ENCODE results near the gene PFKM.
"Not testable (repeated sequence)": the region's sequence is repeated elsewhere in the genome, so short reads cannot be mapped to it uniquely, and the experiment has no call there.

PFKM gene

DNA sequence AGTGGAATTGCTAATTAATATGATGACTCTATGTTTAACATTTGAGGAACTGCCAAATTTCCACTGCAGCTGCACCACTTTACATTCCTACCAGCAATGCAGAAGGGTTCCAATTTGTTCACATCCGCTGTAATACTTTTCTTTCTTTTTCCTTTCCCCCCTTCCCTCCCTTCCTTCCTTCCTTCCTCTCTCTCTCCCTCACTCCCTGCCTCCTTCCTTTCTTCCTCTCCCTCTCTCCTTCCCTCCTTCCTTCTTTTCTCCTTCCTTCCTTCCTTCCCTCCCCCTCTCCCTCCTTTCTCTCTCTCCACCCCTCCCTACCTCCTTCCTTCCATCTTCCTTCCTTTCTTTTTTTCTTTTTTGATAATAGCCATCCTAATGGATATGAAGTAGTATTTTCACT lies 3.2 kb upstream of the PFKM start:
- DNase-seq: no peak

DNA sequence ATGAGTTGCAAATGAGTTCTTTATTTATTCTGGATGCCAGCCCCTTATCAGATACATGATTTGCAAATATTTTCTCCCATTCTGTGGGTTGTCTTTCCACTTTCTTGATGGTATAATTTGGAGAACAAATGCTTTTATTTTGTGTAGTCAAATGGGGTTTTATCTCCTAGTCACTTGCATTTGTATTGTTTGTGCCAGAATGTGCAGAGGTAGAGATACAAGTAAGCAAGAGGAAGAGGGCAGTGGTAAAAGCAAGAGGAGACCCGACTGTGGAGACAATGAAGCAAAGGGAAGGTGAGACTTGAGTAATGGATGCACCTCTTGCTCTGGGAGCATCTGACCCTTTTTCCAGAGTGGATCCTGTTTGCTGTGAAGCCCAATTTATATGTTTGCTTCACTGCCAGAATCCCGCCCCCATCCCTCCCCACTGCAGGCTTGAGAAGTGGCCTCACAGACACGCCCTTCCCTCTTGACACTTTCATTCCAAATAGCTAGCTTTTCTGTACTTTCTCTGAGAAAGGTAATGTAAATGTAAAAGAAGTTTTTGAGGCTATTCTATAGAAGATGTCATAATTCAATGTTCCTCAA lies 786 bp upstream of the PFKM start:
- DNase-seq: no peak

DNA sequence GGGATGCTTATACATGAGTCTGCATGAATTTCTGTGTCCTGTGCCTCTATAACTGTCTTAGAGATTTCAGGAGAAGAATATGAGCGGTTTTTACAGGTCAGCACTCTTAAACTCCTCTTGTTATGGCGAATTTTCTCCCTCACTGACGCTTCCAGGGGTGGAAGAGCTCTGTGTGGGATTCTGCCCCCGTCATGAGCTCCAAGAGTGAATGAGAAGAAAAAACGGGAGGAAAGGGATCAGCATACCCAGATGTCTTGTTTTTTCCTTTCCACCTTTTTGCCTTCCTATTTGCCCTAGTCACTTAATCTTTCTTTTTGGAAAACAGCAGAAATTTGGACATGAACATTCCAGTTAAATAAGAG lies 651 bp downstream of the PFKM start:
- no peak for DNase-seq

DNA sequence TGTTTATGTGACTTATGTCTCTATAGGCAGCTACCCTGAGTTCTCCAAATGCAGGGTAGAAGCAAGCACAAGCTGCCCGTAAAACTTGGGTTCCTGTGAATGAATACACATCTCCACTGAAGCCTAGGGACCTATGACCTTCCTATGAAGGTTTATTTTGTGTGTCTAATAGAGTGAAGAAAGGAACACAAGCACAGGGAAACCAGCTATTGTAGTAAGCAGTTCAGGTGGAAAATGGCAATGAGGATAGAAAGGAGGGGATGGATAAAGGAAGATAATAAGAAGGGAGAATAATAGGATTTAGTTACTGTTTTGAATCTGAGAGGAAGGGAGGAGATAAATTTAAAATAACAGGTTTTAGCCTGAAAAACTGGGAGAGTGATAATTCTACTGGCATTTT lies 2.4 kb downstream of the PFKM start:
- DNase-seq: no peak

DNA sequence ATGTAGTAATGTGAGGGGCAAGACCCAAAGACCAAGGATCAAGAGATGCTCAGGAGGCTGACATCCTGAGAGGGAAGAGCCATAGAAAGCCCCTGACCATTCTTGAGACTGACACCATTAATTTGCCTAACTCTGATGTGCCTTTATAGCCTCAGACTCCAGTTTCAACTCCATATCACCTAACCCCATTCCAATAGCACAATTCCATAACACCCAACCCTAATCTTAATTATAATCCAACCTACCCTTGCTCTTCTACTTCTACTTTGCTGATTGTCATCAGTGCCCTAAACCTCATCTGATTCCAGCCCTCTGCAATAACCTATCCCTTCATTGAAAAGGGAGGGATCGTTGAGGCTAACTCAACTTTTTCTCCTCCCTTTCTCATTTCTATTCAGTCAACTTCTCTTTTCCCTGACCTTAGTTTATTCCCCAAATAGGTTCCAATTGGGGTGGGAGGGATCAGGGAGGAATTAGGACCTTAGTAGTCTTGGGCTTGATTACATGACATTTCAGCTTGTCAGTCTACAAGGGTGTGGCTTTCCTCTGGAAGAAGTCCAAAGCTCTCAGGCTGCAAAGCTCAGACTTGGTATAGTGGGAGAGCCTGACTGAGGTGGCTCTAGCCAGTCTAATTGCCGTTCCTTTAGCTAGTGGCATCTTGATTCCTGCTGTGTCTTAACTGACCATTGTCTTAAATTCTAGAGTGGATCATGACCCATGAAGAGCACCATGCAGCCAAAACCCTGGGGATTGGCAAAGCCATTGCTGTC lies 3.1 kb downstream of the PFKM start:
- no peak for DNase-seq

DNA sequence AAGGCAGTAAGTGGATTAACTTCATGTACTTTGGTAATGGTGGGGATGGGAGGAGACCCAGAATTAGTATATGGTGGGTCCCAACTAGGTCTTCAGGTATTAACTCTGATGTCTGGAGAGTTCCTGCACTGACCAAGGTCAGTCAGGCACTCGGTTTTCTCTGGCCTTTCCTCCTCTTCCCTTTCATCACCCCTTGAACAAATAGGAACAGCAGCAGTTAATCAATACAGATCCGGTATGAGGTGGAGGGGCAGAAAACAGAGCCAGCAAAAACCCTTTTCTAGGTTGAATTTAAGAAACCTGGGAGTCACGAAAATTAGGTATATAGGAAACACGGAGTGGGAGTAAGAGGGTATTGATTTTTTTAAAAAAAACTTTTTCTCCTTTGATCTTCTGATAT lies 4.0 kb downstream of the PFKM start:
- DNase-seq: no peak

DNA sequence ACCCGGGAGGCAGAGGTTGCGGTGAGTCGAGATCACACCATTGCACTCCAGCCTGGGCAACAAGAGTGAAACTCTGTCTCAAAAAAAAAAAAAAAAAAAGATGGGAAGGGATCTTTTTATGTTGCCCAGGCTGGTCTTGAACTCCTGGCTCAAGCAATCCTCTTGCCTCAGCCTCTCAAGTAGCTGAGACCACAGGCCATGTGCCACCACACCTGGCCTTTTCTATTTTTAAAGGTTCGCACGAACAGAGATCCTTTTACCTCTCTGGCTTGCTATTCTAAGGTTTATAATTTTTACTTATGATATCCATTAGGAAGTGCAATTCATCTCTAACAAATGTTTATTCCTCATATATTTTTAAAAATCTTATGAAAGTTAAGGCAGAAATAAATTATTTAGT lies 6.4 kb downstream of the PFKM start:
- DNase-seq: not testable (repeated sequence)

DNA sequence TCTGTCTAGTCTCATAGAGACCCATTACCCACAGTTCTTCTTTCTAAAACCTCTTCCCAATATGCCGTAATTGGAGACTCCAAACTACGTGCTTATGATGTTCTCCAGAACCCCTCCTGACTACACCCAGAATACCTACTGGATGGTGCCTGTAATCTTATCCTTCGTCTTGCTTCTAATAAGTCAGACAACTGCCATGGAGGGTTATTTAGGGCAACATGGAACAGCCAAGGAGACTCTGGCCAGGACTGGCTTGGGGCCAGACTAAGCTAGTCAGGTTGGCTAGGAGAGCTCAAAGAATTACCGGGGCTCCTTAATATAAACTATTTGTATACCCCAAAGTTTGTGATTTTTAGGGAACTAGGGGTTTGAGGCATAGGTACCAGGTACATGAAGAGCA lies 6.8 kb downstream of the PFKM start:
- DNase-seq: no peak

DNA sequence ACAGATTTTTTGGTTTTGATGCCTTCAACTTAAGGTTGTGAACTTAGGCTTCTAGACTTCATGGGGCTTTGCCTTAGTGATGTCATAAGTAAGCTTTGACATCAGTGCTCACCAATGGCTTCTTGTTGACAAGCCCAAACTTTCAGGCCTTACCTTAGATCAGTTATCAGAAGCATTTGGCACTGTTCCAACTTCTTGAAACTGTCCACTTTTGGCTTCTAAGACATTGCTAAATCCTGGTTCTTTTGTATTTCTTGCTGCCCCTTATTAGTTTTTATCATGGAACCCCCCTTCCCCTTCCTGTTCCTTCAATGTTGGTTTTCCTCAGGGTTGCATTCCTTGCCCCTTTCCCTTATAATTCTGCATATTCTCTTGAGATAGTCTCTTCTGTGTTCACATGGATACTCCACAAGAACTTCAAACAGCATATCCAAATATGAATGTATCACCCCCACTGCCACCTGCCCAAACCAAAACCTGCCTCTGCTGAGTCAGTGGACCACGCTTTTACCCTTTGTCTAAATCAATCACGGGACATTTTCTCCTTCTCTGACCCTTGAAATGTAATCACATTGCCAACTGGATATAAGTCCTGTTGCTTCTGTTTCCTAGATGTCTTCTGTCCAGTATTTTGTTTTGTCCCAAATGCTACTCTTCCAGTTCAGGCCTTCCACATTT lies 7.9 kb downstream of the PFKM start:
- DNase-seq: no peak

DNA sequence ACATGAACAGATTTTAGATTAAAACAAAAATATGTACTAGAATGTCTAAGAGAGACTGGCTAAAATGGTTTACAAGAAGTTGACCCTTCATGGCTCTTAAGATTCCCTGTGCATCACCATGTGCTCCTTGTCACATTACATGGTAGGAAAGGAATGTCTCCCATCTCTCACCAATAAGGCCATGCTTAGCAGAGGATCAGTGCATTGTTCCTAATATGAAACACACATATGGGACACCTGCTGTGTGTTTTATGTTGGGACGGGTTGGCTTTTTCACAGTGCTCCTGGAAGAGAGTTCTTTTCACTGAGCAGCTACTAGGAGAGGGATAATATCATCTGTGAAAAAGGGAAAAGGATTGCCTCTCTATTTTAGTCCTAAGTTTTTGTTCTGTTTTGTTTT lies 9.6 kb downstream of the PFKM start:
- DNase-seq: no peak

DNA sequence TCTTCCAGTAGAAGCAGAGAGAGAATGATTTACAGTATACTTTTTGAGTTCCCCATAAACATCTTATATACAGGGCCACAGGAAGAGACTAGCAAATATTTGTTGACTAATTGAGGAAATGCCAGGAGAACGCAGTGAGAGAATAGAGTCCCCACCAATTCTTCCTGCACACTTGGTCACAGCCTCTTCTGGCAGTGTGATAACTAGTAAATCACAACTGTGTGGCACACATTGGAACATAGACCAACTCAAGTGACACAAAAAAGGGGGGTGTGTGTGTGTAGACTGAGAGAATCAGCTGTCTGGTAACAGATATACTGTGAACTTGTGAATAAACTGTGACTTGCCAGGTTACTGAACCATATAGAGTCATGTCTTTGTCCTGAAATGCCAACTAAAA lies 10.2 kb downstream of the PFKM start:
- DNase-seq: no peak

DNA sequence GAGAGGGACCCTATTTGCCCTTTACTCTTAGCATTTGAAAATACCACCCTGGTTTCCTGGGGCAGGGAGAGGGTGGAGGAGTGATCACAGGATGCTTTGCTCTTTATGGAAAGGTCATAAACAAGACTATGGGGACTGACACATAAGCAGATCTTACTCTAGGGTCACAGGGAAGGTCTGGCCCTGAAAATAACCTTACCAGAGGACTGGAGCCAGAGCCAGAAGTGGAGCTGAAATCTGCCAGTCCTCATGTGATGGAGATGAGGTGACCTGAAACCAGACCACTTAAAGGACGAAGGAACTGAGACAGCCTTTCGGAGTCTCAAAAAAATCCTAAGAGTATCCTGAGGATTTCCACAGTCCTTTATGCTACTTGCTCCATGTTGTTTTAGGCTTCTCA lies 12.4 kb downstream of the PFKM start:
- DNase-seq: no peak

DNA sequence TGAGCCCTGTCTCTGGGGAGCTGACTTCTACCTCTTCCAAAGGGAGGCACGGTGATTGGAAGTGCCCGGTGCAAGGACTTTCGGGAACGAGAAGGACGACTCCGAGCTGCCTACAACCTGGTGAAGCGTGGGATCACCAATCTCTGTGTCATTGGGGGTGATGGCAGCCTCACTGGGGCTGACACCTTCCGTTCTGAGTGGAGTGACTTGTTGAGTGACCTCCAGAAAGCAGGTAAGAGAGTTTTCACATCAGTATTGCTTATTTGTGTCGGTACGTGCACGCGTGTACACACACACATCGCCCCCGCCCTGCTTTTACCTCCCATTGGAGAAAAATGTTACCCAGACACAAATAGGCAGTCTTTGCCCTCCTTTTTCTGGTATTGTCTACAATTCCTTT lies 13.7 kb downstream of the PFKM start:
- no peak for DNase-seq

DNA sequence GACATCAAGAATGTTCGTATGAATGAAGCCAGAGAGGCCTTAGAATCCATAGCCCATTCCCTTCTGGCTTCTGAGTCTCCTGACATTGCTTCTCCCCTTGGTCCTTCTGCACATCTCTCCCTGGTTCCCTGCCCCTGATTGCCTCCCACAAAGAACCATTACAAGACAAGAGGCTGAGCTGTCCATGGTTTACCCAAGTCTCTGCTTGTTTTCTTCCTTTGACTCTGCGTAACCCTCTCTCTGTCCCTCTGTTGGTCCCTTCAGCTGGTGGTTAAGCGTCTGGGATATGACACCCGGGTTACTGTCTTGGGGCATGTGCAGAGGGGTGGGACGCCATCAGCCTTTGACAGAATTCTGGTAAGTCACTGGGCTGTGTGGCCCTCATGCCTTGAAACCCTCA lies 15.9 kb downstream of the PFKM start:
- no peak for DNase-seq

DNA sequence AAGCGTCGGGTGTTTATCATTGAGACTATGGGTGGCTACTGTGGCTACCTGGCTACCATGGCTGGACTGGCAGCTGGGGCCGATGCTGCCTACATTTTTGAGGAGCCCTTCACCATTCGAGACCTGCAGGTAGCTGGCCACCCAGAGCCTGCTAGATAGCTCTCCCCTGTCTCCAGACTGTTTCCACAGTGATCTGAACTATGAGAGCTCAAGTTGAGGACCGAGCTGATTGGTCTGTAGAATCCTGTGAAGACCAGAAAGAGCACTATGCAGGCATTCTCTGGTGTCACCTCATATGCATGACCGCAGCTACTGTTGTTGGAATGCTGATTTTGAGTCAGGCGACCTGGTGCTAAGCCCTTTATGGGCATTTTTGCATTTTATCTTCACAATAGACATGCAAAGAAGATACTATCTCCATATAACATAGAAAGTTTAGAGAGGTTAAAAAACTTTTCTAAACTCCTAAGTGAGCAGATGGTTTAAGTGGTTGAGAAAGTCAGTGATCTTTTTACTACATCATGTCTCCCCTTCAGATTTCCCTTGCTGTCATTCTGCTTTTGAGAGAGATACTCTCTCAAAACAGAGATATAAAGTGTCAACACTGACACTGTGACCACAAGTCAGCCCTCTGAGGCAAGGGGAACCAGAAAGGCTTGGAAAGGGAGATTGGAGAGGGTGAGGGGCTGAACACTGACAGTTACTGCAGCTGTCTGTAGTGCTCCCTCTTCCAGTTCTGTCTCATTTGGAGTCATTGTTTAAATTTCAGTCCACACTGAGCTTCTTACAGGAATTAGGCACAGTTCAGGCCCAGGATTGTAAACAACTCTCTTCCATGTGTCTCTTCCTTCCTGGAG lies 23.9 kb downstream of the PFKM start:
- no peak for DNase-seq

DNA sequence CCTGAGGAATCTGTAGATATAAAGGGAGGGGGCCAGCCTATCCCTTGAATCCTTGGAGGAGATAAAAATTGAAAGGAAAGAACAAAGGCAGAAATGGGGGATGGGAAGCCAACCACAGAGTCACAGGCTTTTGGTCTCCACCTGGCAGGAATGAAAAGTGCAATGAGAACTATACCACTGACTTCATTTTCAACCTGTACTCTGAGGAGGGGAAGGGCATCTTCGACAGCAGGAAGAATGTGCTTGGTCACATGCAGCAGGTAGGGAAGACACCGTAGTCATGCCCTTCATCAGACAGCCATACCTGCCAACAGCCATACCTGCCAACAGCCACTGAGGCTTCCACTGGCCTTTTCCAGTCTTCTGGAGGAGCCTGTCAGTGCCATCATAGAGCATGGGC lies 24.7 kb downstream of the PFKM start:
- no peak for DNase-seq

DNA sequence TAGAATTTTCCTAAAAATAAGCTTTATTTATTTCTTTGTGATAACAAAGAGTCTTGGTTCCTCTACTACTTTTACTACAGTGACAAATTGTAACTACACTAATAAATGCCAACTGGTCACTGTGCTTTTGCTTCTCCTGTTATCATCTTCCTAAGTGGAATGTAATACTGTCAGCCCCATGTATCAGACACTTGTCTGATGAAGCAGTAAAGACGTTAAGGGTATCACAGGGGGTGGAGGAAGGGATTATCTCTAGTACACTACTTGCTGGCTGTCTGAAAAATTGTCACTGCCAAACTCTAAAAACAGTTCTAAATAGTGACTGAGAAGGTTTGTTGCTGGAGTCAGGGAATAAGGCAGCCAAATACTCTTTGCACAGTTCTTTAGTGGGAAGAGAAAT lies 26.8 kb downstream of the PFKM start:
- DNase-seq: no peak

DNA sequence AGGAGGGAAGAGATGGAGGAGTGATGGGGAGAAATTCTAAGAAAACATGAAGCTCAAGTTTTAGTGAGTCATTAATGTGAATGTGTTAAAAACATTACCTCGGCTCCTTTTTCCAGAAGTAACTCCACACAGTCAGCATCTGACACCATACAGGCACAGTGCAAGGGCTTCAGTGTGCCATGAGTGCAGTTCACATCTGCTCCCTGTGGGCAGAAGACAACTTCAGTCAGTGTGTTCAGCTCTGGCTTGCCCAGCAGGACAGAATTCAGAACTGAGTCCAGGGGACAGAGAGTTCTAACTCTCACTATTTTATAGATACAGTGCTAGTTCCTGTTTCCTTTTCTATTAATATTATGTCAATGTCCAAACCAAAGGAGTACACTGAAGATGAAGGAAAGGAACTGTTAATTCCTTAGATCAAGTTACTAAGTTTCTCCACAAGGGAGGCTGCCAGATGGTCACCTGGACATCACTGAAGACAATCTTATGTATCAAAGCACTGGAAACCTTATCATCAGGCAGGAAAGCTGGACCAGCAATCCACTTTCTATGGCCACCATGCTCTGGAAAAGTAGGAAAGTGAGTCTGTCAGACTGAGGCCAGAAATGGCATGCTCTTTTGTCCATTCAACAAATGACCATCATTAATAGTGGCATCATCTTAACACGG lies 32.1 kb downstream of the PFKM start:
- no peak for DNase-seq

DNA sequence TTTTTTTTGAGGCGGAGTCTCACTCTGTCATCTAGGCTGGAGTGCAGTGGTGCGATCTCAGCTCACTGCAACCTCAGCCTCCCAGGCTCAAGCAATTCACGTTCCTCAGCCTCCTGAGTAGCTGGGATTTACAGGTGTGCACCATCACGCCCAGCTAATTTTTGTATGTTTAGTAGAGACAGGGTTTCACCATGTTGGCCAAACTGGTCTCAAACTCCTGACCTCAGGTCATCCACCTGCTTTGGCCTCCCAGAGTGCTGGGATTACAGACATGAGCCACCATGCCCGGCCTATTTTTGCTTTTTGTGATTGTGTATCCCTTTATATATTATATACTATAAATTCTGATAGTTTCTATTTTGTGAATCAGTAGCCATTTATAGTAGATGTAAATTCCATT lies 36.6 kb downstream of the PFKM start:
- not testable (repeated sequence) for DNase-seq

DNA sequence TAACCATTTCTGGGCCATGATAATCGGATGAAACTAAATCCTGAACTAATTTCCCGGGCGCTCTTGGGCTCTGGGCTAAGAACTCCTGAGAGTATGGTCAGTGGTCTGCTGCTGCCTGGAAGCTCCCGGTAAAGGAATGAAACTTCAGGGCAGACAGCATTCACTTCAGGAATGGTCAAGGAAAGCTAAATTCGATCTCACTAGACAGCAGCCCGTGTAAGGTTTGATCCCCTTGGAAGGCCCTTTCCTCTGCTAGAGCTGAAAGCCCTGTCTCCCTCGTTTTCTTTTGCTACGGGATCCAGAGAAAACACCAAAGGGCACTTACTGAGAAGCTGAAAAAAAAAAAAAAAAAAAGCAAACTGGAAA lies 37.5 kb downstream of the PFKM start:
- no peak for DNase-seq

DNA sequence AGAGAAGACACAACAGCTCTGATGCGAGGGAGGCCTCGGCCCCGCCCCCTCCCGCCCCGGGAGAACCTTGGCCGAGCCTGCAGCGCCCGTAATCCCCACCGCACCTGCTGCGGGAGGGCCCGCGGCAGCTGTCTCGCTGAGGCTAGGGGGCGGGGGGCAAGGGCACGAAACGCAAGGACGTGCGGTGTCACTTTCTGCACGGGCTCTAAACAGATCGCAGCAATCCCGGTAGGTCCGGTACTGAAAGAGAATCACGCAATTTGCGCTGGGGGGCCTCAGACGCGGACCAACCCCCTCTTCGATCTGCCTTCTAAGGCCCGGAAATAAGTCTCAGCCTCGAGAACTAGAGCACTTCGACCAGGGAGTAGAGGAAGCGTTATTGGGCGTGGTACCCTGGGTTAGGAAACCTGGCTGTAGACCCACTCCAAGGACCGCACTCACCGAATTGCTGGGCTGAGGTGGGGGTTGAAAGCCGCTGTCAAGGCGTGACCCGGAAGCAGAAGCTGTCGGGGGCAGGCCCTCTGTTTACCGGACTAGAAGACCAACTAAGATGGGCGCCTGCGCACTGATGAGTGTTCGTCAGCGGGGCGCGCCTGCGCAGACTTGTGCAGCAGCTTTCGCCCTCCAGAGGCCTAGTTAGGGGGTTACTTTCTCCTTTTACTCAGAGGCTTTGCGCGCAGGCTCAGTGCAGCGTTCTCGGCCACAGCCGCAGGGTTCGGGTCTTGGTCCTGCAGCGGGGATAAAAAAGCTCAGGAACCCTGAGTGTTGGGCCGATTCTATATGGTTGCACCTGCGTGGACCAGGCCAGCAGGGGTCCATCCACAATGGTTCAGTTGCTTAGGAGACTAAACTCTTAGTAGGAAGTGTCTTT lies 38.1 kb downstream of the PFKM start, which contains the start of gene ASB8:
Gene ASB8, minus strand, starts transcription at position 498 of the 871 bp plus-strand sequence. CDS start 4,019 bp downstream, outside the sequence.
- DNase-seq: peak; percentile 95

DNA sequence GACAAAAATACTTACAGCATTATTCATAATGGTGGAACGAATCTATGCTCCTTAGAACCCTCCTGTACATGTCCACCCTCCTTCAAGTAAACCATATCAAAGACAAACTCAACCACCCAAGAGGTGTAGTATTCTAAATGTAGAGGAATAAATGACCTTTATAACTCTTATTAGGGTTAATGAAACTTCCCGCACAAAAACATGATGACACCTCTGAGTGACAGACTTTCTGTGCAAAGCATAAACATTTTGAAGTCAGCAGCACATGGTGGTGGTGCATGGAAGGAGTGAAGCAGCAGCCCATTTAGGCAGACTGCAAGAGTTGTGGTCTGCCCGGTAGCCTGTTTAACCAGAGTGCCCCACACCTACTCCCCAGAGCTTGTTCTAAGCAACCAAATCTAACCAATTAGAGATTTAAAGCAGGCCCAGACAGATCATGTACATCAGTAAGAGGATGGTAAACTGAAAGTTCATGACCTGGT lies 38.8 kb downstream of the PFKM start:
- no peak for DNase-seq
